CD4-positive, alpha-beta T cell treated with Interleukin-6 at 100 ng/mL for 8 hours (primary cell): ENCODE data around the gene MOBP.

Experiments
- DNase-seq: peaks from one replicate; pipeline ENCODE4 v3.0.0-alpha.2; 2020; ENCODE audit warnings: mixed read lengths, low spot score

MOBP gene

GRCh38 chr3:39499651-39500273, 32.3 kb downstream of the MOBP start:
- DNase-seq: no peak

DNA sequence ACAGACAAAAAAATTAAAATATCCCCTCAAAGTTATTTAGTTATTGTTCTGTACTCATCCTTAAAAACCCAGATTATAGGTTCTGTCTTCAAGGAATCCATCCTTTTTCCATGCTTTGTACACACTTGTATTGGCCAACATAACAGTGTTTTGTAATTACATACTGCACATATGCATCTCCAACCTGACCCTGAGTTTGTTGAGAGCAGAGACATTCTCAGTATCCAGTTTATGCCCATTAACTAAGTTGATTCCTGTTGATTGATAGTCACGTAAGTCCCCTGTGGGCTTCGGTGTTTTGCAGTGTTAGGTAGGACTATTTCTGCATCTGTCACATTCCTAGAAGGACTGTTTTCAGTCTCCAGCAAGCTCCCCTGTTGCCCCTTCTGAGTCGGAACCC, 33.6 kb downstream of the MOBP start:
- DNase-seq: no peak

GRCh38 chr3:39501968-39502837, 34.7 kb downstream of the MOBP start:
- DNase-seq: no peak

DNA sequence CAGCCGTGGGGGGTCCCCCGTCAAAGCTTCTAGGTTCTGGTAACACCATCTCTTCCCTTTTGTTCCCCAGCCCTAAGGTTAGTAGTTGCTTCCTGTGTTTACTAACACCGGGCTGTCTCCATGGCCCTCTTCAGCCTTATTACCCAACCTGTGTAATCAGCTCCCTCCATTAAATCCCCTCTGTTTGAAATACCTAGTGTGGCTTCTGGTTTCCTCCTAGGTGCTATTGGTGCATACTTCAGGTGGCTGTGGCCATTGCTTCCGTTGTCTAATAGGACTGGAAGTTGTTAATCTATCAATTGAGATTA, 35.3 kb downstream of the MOBP start:
- no peak for DNase-seq

GRCh38 chr3:39505866-39506742, 38.6 kb downstream of the MOBP start:
- DNase-seq: no peak

DNA sequence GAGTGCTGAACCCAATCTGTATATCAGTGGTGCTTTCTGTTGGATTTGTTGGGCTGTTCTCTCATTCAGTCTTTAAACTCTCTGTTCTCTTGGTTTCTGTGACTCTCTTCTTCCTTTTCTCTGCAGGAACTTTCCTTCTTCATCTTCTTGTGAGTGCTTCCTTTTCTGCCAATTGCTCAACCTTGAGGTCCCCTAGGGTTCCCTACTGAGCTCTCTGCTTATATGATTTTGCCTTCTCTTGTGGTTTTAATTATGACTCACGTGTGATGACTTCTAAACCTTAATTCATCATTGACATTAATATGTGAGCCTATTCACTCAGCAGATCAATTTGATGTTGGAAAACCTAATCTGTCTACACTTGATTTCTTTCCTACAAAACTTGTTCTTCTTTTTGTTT, 39.4 kb downstream of the MOBP start:
- no peak for DNase-seq

- DNase-seq: no peak
Observed at GRCh38 chr3:39513791-39514369, 46.4 kb downstream of the MOBP start.

DNA sequence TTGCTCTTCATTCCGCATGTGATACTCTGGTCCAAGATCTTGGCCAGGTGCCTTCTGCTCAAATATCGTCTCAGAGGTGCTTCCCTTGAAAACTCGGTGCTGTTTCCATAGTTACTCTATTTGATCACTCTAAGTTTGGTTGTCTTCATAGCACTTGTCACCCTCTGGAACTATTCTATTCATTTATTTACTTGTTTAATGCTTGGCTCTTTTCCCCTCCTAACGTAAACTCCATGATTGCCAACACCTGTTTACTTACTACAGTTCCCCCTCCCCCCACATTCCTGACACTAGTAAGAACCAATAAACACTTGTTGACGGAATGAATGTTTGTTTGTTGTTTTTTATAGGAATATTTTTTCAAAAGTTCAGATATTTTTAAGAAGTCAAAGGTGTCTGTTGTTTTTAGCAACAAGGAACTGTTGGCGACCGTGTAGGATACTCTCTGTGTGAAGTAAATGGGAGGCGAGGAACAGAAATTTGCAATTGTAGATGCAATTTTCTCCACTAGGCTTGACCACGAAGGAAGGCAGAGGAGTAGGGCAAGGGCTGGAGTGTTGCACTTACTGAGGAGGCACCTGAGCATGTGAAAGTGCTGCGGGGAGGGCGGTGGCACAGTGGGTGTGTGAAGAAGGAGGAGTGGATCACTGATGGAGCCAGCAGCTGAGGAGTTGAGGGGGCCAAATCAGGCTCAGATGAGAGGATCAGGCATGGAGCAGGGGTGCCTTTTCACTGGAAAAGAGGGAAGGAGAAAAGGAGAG, 48.4 kb downstream of the MOBP start:
- no peak for DNase-seq

GRCh38 chr3:39519103-39519502, 51.6 kb downstream of the MOBP start:
- no peak for DNase-seq

- no peak for DNase-seq
Observed at GRCh38 chr3:39519554-39520288, 52.2 kb downstream of the MOBP start.

DNA sequence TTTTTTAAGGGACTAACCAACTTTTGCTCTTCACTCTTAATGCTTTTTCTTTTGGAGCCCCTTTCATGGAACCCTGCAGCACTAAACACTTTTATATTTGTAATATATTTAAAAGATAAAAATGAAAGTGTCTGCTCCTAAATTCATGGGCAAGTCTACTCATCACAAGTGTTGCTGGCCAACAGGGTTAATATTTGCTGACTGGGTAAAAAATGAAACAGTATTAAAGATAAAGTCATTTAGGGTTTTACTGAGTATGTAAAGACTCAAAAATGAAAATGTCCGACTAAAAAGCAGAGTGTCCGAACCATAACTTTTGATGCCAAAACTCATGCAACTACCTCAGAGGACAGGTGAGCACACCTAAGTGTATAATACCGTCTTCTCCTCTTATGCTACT, 54.0 kb downstream of the MOBP start:
- DNase-seq: no peak

DNA sequence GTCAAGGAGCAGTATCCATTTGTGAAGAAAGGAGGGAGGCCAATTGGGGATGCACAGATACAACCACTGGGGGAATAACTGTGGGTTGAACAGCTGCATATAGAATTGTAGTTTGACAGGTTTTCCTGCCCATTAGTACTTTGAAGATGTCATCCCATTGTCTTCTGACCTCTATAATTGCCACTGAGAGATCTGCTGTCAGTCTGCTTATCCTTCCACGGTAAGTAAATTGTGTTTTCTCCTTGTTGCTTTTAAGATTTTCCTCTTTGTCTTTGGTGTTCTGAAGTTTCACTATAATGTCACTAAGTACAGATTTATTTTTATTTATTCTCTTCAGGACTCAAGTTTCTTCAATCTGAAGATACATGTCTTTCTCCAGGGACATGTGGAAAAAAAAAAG, 56.6 kb downstream of the MOBP start:
- DNase-seq: no peak

DNA sequence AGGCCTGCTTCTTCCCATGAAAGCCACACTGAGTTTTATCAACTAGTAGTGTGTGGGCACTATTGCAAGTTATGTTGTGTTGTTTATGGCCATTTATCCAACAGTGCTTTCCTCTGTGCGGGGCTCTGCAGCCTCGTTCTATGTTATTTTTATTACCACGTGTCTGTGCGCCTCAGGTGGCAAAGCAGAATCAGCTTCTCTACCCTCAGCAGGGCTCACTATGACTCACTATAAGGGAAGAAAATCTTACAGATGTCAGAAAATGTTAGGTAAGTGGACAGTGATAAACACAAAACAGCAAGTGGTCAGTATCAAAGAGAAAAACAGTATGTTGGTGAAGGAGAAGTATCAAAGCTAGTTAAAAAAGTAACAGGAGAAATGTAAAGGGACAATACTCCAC, 61.4 kb downstream of the MOBP start:
- no peak for DNase-seq

DNA sequence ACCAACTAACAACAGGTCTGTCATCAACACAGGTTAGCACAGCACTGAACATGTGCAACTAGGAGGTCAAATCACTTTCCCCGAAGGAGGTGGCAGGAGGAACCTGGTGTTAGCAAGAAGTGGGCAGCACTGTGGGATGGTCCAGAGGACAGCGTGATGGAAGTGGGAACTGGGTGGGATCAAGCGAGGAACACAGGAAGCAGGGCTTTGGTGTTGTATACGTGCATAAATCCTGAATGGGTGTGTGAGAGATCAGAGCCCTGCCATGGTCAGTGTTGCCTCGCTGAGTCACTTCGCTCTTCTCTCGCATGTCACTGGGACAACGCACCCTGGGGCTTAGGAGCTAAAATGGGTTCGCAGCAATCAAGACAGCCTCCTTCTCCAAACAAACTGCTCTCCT, 62.1 kb downstream of the MOBP start:
- no peak for DNase-seq

- no peak for DNase-seq
Observed at GRCh38 chr3:39531066-39531465, 63.6 kb downstream of the MOBP start.

GRCh38 chr3:39531665-39532064, 64.2 kb downstream of the MOBP start:
- DNase-seq: no peak

- DNase-seq: no peak
Observed at GRCh38 chr3:39532777-39533176, 65.3 kb downstream of the MOBP start.

- no peak for DNase-seq
Observed at GRCh38 chr3:39533226-39533625, 65.7 kb downstream of the MOBP start.

GRCh38 chr3:39540162-39540921, 72.9 kb downstream of the MOBP start:
- DNase-seq: no peak

DNA sequence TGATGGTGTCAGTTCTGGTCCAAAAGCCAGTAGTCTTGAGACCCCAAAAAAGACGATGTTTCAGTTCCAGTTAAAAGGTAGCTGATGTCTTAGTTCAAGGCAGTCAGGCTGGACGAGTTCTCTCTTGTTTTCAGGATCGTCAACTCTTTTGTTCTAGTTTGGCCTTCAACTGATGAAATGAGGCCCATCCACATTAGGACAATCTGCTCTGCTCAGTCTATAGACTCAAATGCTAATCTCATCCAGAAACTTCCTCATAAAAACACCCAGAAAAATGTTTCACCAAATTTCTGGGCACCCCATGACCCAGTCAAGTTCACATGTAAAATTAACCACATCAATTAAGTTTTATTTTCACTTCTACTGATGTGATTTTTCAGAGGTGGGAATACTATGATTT, 74.0 kb downstream of the MOBP start:
- no peak for DNase-seq
